Endodermal cell (in vitro differentiated cells): ENCODE data around the gene NFXL1. TPM values are rescaled to one million over a fixed set of nuclear protein-coding genes. Genes with fewer than 3 reads are reported as not detected.

Source experiments
- DNase-seq: peaks from one replicate; pipeline ENCODE4 v3.0.0-alpha.2; 2017
- H3K27ac ChIP-seq: 2 replicates; pipeline ENCODE4 v1.5.1; 2013; ENCODE audit warnings: mild to moderate bottlenecking, low read depth, low read length, moderate library complexity
- H3K27me3 ChIP-seq: 2 replicates; pipeline ENCODE4 v1.6.1; 2013; ENCODE audit warnings: mild to moderate bottlenecking, low read length, moderate library complexity; ENCODE audit not compliant: insufficient read depth, control insufficient read depth, poor library complexity, severe bottlenecking
- H3K36me3 ChIP-seq: 2 replicates; pipeline ENCODE4 v1.7.0; 2013; ENCODE audit warnings: mild to moderate bottlenecking, low read length, moderate library complexity; ENCODE audit not compliant: control insufficient read depth, insufficient read depth
- H3K4me1 ChIP-seq: one replicate; pipeline ENCODE4 v1.7.0; 2013; ENCODE audit warnings: low read length; ENCODE audit not compliant: control insufficient read depth, insufficient read depth
- H3K4me3 ChIP-seq: 2 replicates; pipeline ENCODE4 v1.5.1; 2013; ENCODE audit warnings: mild to moderate bottlenecking, low read length, moderate library complexity
- H3K9ac ChIP-seq: 2 replicates; pipeline ENCODE4 v1.6.1; 2013; ENCODE audit warnings: mild to moderate bottlenecking, low read length, moderate library complexity; ENCODE audit not compliant: poor library complexity, severe bottlenecking; ENCODE audit errors: extremely low read depth
- H3K9me3 ChIP-seq: 2 replicates; pipeline ENCODE4 v1.6.1; 2013; ENCODE audit warnings: mild to moderate bottlenecking, low read length, moderate library complexity; ENCODE audit not compliant: control insufficient read depth
- H3K27ac Mint-ChIP-seq: 2 replicates; pipeline ENCODE4 v1.8.0; 2020; ENCODE audit warnings: mixed read lengths
- H3K27me3 Mint-ChIP-seq: 2 replicates; pipeline ENCODE4 v1.8.0; 2021; ENCODE audit warnings: mild to moderate bottlenecking, mixed read lengths; ENCODE audit not compliant: insufficient read depth
- H3K36me3 Mint-ChIP-seq: 2 replicates; pipeline ENCODE4 v1.8.0; 2020; ENCODE audit warnings: low read depth, mixed read lengths
- H3K4me1 Mint-ChIP-seq: 2 replicates; pipeline ENCODE4 v1.8.0; 2020; ENCODE audit warnings: mixed read lengths
- H3K4me3 Mint-ChIP-seq: 2 replicates; pipeline ENCODE4 v1.8.0; 2020; ENCODE audit warnings: mild to moderate bottlenecking, moderate library complexity, mixed read lengths
- H3K9me3 Mint-ChIP-seq: 2 replicates; pipeline ENCODE4 v1.8.0; 2020; ENCODE audit warnings: mild to moderate bottlenecking, mixed read lengths
- WGBS, 2 experiments: methylation state at CpG; one replicate each; pipeline versions ENCODE4 v1.1.5 to v1.1.7; 2013; ENCODE audit warnings: missing lambda C conversion rate in 2 of 2, mixed read lengths in 1 of 2; ENCODE audit not compliant: insufficient coverage in 1 of 2, insufficient read length in 1 of 2; 5-methylcytosine and 5-hydroxymethylcytosine counted together
- total RNA-seq, 2 donors: library from RNA; stranded (reverse); fragmentation: NEBNext Ultra II Directional in 1 of 2; extraction: Animal tissue kit (Norgen Biotek cat#: 25700) in 1 of 2; gene quantifications; 2 replicates in 1 of 2; 3 replicates in 1 of 2; pipeline ENCODE4 v1.2.1, GENCODE V29; 2021
- TF ChIP-seq, protein P1 (sequence below): fragments of 200-600 bp; sonication (generic); conservative IDR thresholded peaks from 2 replicates; pipeline ENCODE4 v1.5.0; 2021; ENCODE audit warnings: antibody characterized with exemption, mild to moderate bottlenecking

Gene NFXL1
- total RNA-seq, 2 donors from 2014 or later: 33.0 to 33.7 TPM

DNA sequence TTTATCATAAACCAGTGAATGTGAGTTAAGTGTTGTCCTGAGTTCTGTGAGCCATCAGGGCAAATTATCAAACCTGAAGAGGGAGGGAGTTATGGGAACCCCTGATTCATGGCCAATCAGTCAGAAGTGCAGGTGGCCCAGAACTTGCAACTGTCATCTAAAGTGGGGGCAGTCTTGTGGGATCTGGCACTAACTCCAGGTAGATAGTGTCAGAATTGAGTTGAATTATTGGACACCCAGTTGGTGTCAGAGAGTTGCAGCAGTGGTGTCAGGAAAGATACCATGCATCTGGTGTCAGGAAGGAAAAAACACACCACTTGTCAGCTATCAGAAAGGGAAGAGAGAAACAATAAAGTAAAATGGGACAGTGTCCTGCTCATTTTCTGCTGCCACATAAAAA is 84.9 kb downstream of the NFXL1 start:
- H3K36me3 Mint-ChIP-seq: no peaks in the 10 kb centered on the region
- peaks cover 9% of the 10 kb centered on the region for H3K4me1 ChIP-seq
- no peaks in the 10 kb centered on the region for H3K36me3 ChIP-seq
- no peak for DNase-seq
- no peak overlapping the region for H3K27ac ChIP-seq
- peaks cover 6% of the 10 kb centered on the region for H3K4me1 Mint-ChIP-seq
- no peaks in the 10 kb centered on the region for H3K27me3 Mint-ChIP-seq
- H3K9me3 ChIP-seq: peaks cover 15% of the 10 kb centered on the region
- H3K27ac Mint-ChIP-seq: no peak overlapping the region
- H3K4me3 Mint-ChIP-seq: no peak overlapping the region
- no peak overlapping the region for H3K9ac ChIP-seq
- TF ChIP-seq, protein P1, sequence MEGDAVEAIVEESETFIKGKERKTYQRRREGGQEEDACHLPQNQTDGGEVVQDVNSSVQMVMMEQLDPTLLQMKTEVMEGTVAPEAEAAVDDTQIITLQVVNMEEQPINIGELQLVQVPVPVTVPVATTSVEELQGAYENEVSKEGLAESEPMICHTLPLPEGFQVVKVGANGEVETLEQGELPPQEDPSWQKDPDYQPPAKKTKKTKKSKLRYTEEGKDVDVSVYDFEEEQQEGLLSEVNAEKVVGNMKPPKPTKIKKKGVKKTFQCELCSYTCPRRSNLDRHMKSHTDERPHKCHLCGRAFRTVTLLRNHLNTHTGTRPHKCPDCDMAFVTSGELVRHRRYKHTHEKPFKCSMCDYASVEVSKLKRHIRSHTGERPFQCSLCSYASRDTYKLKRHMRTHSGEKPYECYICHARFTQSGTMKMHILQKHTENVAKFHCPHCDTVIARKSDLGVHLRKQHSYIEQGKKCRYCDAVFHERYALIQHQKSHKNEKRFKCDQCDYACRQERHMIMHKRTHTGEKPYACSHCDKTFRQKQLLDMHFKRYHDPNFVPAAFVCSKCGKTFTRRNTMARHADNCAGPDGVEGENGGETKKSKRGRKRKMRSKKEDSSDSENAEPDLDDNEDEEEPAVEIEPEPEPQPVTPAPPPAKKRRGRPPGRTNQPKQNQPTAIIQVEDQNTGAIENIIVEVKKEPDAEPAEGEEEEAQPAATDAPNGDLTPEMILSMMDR: no peak
- H3K4me3 ChIP-seq: no peak overlapping the region
- H3K9me3 Mint-ChIP-seq: peaks cover 12% of the 10 kb centered on the region
- H3K27me3 ChIP-seq: no peaks in the 10 kb centered on the region

- H3K27me3 ChIP-seq: no peaks in the 10 kb centered on the region
Measured at GRCh38 chr4:47827343-47828047, 86.9 kb downstream of the NFXL1 start.

GRCh38 chr4:47824840-47825239 is 89.5 kb downstream of the NFXL1 start:
- no peak overlapping the region for H3K4me3 ChIP-seq
- no peaks in the 10 kb centered on the region for H3K9me3 ChIP-seq
- no peaks in the 10 kb centered on the region for H3K36me3 Mint-ChIP-seq
- H3K27me3 ChIP-seq: no peaks in the 10 kb centered on the region
- no peak overlapping the region for H3K9ac ChIP-seq
- no peak overlapping the region for H3K27ac Mint-ChIP-seq
- H3K36me3 ChIP-seq: no peaks in the 10 kb centered on the region
- no peaks in the 10 kb centered on the region for H3K9me3 Mint-ChIP-seq
- no peak for DNase-seq
- peak overlapping the region; percentile 12 for H3K27ac ChIP-seq
- peaks cover 6% of the 10 kb centered on the region for H3K4me1 Mint-ChIP-seq
- TF ChIP-seq, protein P1: no peak
- WGBS, 2 experiments: 71 to 86% methylated on average over 6 to 7 of the region's 7 CpGs
- H3K4me1 ChIP-seq: peaks cover 9% of the 10 kb centered on the region
- H3K4me3 Mint-ChIP-seq: no peak overlapping the region
- H3K27me3 Mint-ChIP-seq: no peaks in the 10 kb centered on the region

More at GRCh38 chr4:47827343-47828047, 86.9 kb downstream of the NFXL1 start:
- Mint-ChIP-seq H3K27ac (no peak overlapping the region), H3K36me3 (no peaks in the 10 kb centered on the region), H3K4me3 (no peak overlapping the region), H3K4me1 (peaks cover 6% of the 10 kb centered on the region), H3K9me3 (no peaks in the 10 kb centered on the region), H3K27me3 (no peaks in the 10 kb centered on the region)
- Histone ChIP-seq H3K9me3 (no peaks in the 10 kb centered on the region), H3K4me3 (no peak overlapping the region), H3K4me1 (peaks cover 9% of the 10 kb centered on the region), H3K27ac (no peak overlapping the region), H3K9ac (no peak overlapping the region), H3K36me3 (no peaks in the 10 kb centered on the region)
- 89 to 100% methylated on average over 1 to 2 of the region's 2 CpGs for WGBS, 2 experiments
- DNase-seq: no peak
- TF ChIP-seq, protein P1: no peak
